ENCODE results near the gene RAB3IL1.

DNA sequence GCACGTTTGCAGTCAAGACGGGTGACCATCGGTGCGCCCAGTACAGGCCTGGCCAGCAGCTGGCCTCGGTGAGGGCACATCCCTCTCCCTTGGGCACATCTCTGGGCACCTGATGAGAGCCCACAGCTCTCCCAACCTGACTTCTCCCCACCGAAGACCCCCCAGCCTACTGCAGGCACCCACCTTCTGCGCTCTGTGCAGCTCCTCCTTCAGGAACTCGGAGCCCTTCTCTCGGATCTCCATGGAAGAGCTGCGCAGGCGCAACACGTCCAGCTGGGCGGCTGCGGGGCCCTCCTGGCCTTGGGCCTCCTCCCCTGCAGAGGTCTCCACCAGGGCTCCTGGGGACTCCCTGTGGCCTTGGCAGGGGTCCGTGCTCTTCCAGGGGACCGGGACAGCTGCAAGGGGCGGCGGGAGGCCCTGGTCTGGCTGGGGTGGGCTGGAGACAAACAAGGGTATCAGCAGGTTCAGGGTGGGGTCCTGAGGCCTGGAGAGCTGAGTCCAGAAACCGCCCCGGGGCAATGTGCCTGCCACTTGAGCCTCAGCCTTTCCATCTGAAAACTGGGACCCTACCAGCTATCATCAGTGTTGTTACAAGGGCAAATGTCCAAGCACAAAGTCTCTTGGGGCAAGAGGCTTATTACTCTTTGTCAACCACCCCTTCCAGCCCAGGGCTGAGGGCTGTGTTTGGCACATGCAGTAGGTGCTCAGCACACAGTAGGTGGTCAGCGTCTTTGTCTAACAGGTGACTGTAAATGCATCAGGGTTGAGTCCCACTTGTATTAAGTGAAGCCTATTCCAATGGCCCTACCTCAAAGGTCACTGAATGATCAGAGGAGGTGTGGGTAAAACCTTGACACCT, 9.3 kb downstream of the RAB3IL1 start:
- no peak for TF ChIP-seq CTCF (IDR thresholded peaks at IDR 0.05 in 2 of 3, conservative IDR thresholded peaks at IDR 0.05 in 1 of 3; ENCODE audit: borderline replicate concordance in 1 of 3, insufficient read depth in 1 of 3, low read depth in 2 of 3, low read length in 2 of 3)
- no peak for TF ChIP-seq EZH2 (IDR thresholded peaks at IDR 0.05)
- no peak for TF ChIP-seq MAX (IDR thresholded peaks at IDR 0.05)
- TF ChIP-seq EZH2phosphoT487 (IDR thresholded peaks at IDR 0.05; ENCODE audit: borderline replicate concordance) = no peak
- TF ChIP-seq POLR2A (IDR thresholded peaks at IDR 0.05; ENCODE audit: borderline replicate concordance, extremely low read depth, insufficient read depth, insufficient read length) = no peak
- TF ChIP-seq ATF3 (IDR thresholded peaks at IDR 0.05) = no peak
- no peak for TF ChIP-seq RAD21 (IDR thresholded peaks at IDR 0.05; ENCODE audit: low read depth)
- TF ChIP-seq SRF (IDR thresholded peaks at IDR 0.05; ENCODE audit: low read depth) = no peak

Measured in HCT116 (cell line).